Endothelial cell of umbilical vein (primary cell): ENCODE measurements around the gene OSBPL1A.

Source experiments
- GATA2 ChIP-seq: IDR thresholded peaks from 2 replicates; pipeline ENCODE4 v1.7.0; 2011; ENCODE audit warnings: low read depth, mild to moderate bottlenecking, moderate library complexity, mixed read lengths, low read length; ENCODE audit not compliant: insufficient read length, insufficient read depth
- TF ChIP-seq, protein P1 (sequence below): IDR thresholded peaks from 2 replicates; pipeline ENCODE4 v1.6.1; 2011; ENCODE audit not compliant: insufficient read depth, insufficient read length

DNA sequence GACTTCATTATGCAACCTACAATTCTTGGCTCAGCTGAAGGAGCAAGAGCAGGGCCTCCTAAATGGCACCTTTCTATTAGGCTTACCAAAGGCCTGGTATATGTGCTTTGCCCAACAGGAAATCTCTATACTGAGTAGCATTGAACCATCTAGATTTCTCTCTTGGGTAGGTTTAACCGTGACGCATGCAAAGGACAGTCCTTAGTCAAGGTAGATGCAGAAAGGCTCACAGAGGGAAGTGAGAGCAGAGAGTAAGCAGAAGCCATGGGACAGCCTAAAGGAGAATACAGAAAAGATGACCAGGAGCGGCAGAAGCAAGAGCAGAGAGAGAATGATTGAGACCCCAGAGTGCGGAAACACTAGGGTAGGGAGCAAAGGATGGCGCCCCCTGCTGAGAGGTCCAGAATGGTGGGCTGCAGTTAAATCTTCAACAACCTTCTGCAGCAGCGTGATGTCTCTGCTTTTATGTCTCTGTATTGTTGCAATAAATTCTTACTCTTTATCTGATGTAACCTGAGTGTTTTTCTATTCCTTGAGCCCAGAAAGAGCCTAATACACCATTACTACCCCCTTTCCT, 4.7 kb upstream of the OSBPL1A start:
- TF ChIP-seq GATA2, result no peak
- TF ChIP-seq, protein P1, sequence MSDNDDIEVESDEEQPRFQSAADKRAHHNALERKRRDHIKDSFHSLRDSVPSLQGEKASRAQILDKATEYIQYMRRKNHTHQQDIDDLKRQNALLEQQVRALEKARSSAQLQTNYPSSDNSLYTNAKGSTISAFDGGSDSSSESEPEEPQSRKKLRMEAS, result no peak
